ENCODE measurements around the gene AJAP1.

Gene AJAP1

DNA sequence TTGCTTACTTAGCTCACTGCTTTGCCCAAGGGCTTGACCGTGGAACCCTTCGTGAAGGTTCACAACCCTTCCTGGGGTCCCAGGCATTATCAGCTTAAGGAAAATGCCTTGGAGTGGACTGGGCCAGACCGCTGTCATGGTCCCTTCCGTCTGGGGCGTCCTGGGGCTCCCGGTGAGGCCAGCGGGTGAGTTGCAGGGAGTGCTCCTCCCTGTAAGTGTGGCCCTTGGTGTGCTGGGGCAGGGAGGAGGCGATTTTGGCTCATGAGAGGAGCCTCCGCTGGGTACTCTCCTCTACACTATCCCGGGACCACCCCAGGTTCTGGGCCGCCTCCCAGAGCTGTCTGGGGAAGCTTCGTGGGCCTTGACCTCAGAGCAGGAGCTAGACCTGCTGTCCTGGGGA lies 48.1 kb downstream of the AJAP1 start:
- Histone ChIP-seq H3K4me3 (replicated peaks; ENCODE audit: insufficient read depth, low read length) (no peak overlapping the region), H3K27ac (replicated peaks) (no peak overlapping the region), H3K27me3 (ENCODE audit: insufficient read depth, poor library complexity, severe bottlenecking) (no peaks in the 10 kb centered on the region)
- TF ChIP-seq, protein P1, sequence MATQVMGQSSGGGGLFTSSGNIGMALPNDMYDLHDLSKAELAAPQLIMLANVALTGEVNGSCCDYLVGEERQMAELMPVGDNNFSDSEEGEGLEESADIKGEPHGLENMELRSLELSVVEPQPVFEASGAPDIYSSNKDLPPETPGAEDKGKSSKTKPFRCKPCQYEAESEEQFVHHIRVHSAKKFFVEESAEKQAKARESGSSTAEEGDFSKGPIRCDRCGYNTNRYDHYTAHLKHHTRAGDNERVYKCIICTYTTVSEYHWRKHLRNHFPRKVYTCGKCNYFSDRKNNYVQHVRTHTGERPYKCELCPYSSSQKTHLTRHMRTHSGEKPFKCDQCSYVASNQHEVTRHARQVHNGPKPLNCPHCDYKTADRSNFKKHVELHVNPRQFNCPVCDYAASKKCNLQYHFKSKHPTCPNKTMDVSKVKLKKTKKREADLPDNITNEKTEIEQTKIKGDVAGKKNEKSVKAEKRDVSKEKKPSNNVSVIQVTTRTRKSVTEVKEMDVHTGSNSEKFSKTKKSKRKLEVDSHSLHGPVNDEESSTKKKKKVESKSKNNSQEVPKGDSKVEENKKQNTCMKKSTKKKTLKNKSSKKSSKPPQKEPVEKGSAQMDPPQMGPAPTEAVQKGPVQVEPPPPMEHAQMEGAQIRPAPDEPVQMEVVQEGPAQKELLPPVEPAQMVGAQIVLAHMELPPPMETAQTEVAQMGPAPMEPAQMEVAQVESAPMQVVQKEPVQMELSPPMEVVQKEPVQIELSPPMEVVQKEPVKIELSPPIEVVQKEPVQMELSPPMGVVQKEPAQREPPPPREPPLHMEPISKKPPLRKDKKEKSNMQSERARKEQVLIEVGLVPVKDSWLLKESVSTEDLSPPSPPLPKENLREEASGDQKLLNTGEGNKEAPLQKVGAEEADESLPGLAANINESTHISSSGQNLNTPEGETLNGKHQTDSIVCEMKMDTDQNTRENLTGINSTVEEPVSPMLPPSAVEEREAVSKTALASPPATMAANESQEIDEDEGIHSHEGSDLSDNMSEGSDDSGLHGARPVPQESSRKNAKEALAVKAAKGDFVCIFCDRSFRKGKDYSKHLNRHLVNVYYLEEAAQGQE (IDR thresholded peaks at IDR 0.05; ENCODE audit: insufficient replicate concordance, low read depth), result no peak
- TF ChIP-seq POLR2AphosphoS5 (IDR thresholded peaks at IDR 0.05; ENCODE audit: low read depth), result no peak
- no peak for TF ChIP-seq SPI1 (IDR thresholded peaks at IDR 0.05; ENCODE audit: borderline replicate concordance, low read depth)
- TF ChIP-seq GABPA (IDR thresholded peaks at IDR 0.05; ENCODE audit: low read depth), result no peak
- TF ChIP-seq CTCF (IDR thresholded peaks at IDR 0.05; ENCODE audit: insufficient read depth, low read length), result no peak
- no peak for DNase-seq (ENCODE audit: low read depth in 1 of 2, low spot score in 1 of 2)

DNA sequence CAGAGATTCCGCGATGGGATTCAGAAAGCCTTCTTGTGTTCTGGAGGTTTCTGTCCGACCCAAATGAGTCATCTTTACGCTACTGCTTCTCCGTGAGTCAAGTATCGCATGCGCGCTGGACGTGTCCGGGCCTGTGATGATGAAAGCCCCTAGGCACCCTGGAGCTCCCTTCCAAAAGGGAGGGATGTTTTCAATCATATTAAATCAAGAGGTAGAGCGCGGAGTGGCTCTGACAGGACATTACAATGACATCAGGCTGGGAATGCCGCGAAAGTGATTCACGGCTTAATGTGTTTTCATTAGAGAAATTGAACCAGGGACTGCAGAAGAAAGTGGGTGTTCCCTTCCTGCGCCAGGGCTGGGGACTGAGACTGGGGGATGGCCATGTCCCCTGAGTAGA lies 48.5 kb downstream of the AJAP1 start:
- Histone ChIP-seq H3K27me3 (ENCODE audit: insufficient read depth, poor library complexity, severe bottlenecking) (no peaks in the 10 kb centered on the region), H3K27ac (replicated peaks) (no peak overlapping the region), H3K4me3 (replicated peaks; ENCODE audit: insufficient read depth, low read length) (no peak overlapping the region)
- DNase-seq (ENCODE audit: low read depth in 1 of 2, low spot score in 1 of 2), result no peak
- TF ChIP-seq CTCF (IDR thresholded peaks at IDR 0.05; ENCODE audit: insufficient read depth, low read length), result no peak
- TF ChIP-seq SPI1 (IDR thresholded peaks at IDR 0.05; ENCODE audit: borderline replicate concordance, low read depth), result no peak
- TF ChIP-seq, protein P1 (IDR thresholded peaks at IDR 0.05; ENCODE audit: insufficient replicate concordance, low read depth), result no peak
- no peak for TF ChIP-seq GABPA (IDR thresholded peaks at IDR 0.05; ENCODE audit: low read depth)
- no peak for TF ChIP-seq POLR2AphosphoS5 (IDR thresholded peaks at IDR 0.05; ENCODE audit: low read depth)

DNA sequence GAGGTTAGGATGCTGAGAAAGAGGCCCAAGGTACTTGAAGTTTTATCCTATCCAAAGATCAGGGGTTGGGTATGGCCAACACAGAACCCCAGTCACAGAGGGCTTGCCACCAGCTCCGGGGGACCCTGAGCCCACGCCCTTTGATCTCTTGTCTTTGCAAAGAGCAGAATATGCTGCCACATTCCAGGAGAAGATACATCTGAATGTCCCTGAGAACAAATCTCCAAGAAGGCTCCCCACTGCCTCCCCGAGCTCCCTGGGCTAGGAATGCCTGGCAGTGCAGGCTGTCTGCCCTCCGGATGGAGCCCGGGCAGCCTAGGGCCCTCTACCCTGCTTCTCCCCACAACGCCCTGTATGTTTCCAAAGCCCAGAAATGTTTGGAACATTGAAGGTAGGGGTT lies 49.2 kb downstream of the AJAP1 start:
- TF ChIP-seq POLR2AphosphoS5 (IDR thresholded peaks at IDR 0.05; ENCODE audit: low read depth) (no peak), SPI1 (IDR thresholded peaks at IDR 0.05; ENCODE audit: borderline replicate concordance, low read depth) (no peak), CTCF (IDR thresholded peaks at IDR 0.05; ENCODE audit: insufficient read depth, low read length) (no peak), GABPA (IDR thresholded peaks at IDR 0.05; ENCODE audit: low read depth) (no peak)
- TF ChIP-seq, protein P1 (IDR thresholded peaks at IDR 0.05; ENCODE audit: insufficient replicate concordance, low read depth), result no peak
- no peaks in the 10 kb centered on the region for H3K27me3 ChIP-seq (ENCODE audit: insufficient read depth, poor library complexity, severe bottlenecking)

More for the DNA sequence above, 49.2 kb downstream of the AJAP1 start:
- no peak overlapping the region for H3K4me3 ChIP-seq (replicated peaks; ENCODE audit: insufficient read depth, low read length)
- H3K27ac ChIP-seq (replicated peaks), result no peak overlapping the region
- no peak for DNase-seq (ENCODE audit: low read depth in 1 of 2, low spot score in 1 of 2)
